ENCODE measurements around the gene C11orf68.

The C11orf68 gene

GRCh38 chr11:65885808-65886536 is 32.9 kb downstream of the C11orf68 start:
- H3K4me3 Mint-ChIP-seq: peak overlapping the region; percentile 99
- DNase-seq (ENCODE audit: low spot score): no peak
- H3K27ac Mint-ChIP-seq: peak overlapping the region; percentile 91
- peaks cover 41% of the 10 kb centered on the region for H3K36me3 Mint-ChIP-seq (ENCODE audit: low read depth)
- no peaks in the 10 kb centered on the region for H3K27me3 Mint-ChIP-seq (ENCODE audit: low read depth)
- H3K4me1 Mint-ChIP-seq (ENCODE audit: low read depth): peaks cover 39% of the 10 kb centered on the region
- H3K9me3 Mint-ChIP-seq: no peaks in the 10 kb centered on the region

DNA sequence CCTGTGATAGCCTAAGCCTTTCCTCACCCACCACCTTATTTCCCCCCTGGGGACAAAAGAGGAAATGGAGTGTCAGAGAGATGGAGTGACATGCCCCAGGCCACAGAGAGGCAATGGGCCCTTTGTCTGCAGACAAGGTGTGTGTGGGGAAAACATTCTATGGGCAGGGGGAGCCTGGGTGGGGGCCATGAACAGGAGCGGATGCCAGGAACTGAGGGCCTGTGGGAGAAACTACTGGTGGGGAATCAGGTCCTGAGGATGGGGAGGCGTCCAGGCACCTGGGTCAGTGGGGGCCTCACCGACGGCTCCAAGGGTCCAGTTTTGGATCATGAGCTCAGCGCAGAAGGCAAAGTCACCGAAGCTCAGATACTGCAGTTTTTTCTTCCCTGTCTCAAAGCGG is 33.6 kb downstream of the C11orf68 start:
- no peaks in the 10 kb centered on the region for H3K9me3 Mint-ChIP-seq
- DNase-seq (ENCODE audit: low spot score): no peak
- H3K27ac Mint-ChIP-seq: peak overlapping the region; percentile 15
- H3K36me3 Mint-ChIP-seq (ENCODE audit: low read depth): peaks cover 41% of the 10 kb centered on the region
- H3K4me3 Mint-ChIP-seq: no peak overlapping the region
- H3K27me3 Mint-ChIP-seq (ENCODE audit: low read depth): no peaks in the 10 kb centered on the region
- peaks cover 44% of the 10 kb centered on the region for H3K4me1 Mint-ChIP-seq (ENCODE audit: low read depth)

- peak; percentile 80 for DNase-seq (ENCODE audit: low spot score)
- Mint-ChIP-seq H3K27ac (peak overlapping the region; percentile 57), H3K36me3 (ENCODE audit: low read depth) (peaks cover 41% of the 10 kb centered on the region), H3K27me3 (ENCODE audit: low read depth) (no peaks in the 10 kb centered on the region), H3K4me3 (peak overlapping the region; percentile 42), H3K4me1 (ENCODE audit: low read depth) (peaks cover 43% of the 10 kb centered on the region), H3K9me3 (no peaks in the 10 kb centered on the region)
Observed at GRCh38 chr11:65884716-65885092, 34.2 kb downstream of the C11orf68 start.

DNA sequence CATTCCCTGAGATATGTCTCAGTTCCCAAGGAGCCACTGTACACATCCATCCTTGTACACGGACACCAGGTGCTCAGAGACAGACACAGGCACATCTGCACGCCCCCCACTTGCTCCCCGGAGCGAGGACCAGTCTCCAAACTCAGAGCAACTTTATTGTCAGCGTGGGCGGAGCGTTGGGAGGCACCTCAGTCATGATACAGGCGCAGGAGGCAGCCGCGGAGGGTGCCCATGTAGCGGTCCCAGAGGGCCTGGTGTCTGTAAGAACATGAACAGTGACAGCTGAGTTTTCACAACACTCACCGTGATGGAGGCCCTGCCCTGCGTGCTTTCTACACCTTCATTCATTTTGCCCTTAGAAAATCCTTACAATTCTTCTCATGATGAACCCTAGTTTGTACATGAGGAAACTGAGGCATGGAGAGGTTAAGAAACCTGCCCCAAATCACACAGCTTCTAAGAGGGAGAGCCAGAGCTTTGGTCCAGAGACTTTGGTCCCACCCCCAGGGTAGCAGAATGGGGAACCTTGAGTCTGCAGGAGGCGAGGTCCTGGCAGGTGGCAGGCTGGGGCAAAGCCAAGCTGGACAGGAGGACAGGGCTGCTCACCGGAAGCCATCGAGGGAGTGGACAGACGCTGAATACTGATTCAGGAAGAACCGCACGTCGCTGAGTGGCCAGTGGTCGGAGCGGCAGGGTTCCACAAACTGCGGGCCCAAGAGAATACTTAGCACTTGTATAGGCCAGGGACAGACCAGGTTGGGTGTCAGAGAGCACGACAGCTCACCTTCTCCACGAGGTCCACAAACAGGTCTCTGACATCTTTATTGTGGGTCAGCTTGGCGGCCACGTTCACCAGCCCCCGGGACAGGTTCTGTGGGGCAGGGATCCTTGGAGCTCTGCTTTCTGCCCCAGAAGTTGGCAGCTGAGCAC is 34.8 kb downstream of the C11orf68 start:
- Mint-ChIP-seq H3K4me1 (ENCODE audit: low read depth) (peaks cover 43% of the 10 kb centered on the region), H3K4me3 (peak overlapping the region; percentile 42), H3K36me3 (ENCODE audit: low read depth) (peaks cover 41% of the 10 kb centered on the region), H3K9me3 (no peaks in the 10 kb centered on the region), H3K27me3 (ENCODE audit: low read depth) (no peaks in the 10 kb centered on the region), H3K27ac (peak overlapping the region; percentile 57)
- no peak for DNase-seq (ENCODE audit: low spot score)

DNA sequence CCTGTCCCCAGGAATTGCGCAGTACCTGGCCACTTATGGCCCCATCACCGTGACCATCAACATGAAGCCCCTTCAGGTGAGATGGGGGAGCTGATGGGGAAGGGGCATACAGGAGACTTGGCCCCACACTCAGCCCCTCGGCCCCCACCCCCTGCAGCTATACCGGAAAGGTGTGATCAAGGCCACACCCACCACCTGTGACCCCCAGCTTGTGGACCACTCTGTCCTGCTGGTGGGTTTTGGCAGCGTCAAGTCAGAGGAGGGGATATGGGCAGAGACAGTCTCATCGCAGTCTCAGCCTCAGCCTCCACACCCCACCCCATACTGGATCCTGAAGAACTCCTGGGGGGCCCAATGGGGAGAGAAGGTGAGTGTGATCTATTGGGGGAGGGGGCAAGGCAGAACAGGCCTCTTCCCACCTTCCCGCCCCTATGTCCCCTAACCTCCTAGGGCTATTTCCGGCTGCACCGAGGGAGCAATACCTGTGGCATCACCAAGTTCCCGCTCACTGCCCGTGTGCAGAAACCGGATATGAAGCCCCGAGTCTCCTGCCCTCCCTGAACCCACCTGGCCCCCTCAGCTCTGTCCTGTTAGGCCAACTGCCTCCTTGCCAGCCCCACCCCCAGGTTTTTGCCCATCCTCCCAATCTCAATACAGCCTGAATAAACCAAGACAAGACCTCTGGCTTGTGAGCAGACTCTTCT is 35.7 kb downstream of the C11orf68 start:
- H3K27me3 Mint-ChIP-seq (ENCODE audit: low read depth): no peaks in the 10 kb centered on the region
- H3K4me1 Mint-ChIP-seq (ENCODE audit: low read depth): peaks cover 40% of the 10 kb centered on the region
- H3K4me3 Mint-ChIP-seq: no peak overlapping the region
- DNase-seq (ENCODE audit: low spot score): no peak
- H3K9me3 Mint-ChIP-seq: no peaks in the 10 kb centered on the region
- peaks cover 40% of the 10 kb centered on the region for H3K36me3 Mint-ChIP-seq (ENCODE audit: low read depth)
- no peak overlapping the region for H3K27ac Mint-ChIP-seq

GRCh38 chr11:65882120-65883057 is 36.5 kb downstream of the C11orf68 start:
- H3K4me3 Mint-ChIP-seq: no peak overlapping the region
- peaks cover 40% of the 10 kb centered on the region for H3K4me1 Mint-ChIP-seq (ENCODE audit: low read depth)
- DNase-seq (ENCODE audit: low spot score): no peak
- peaks cover 37% of the 10 kb centered on the region for H3K36me3 Mint-ChIP-seq (ENCODE audit: low read depth)
- H3K27ac Mint-ChIP-seq: no peak overlapping the region
- H3K9me3 Mint-ChIP-seq: no peaks in the 10 kb centered on the region
- H3K27me3 Mint-ChIP-seq (ENCODE audit: low read depth): no peaks in the 10 kb centered on the region

GRCh38 chr11:65880844-65881421 is 37.9 kb downstream of the C11orf68 start:
- no peaks in the 10 kb centered on the region for H3K9me3 Mint-ChIP-seq
- H3K4me3 Mint-ChIP-seq: peak overlapping the region; percentile 49
- H3K27me3 Mint-ChIP-seq (ENCODE audit: low read depth): no peaks in the 10 kb centered on the region
- peaks cover 26% of the 10 kb centered on the region for H3K36me3 Mint-ChIP-seq (ENCODE audit: low read depth)
- peak overlapping the region; percentile 76 for H3K27ac Mint-ChIP-seq
- H3K4me1 Mint-ChIP-seq (ENCODE audit: low read depth): peaks cover 33% of the 10 kb centered on the region
- no peak for DNase-seq (ENCODE audit: low spot score)

GRCh38 chr11:65880027-65880426 is 38.8 kb downstream of the C11orf68 start:
- Mint-ChIP-seq H3K27ac (peak overlapping the region; percentile 69), H3K9me3 (no peaks in the 10 kb centered on the region), H3K27me3 (ENCODE audit: low read depth) (no peaks in the 10 kb centered on the region), H3K4me3 (peak overlapping the region; percentile 71), H3K36me3 (ENCODE audit: low read depth) (peaks cover 20% of the 10 kb centered on the region), H3K4me1 (ENCODE audit: low read depth) (peaks cover 30% of the 10 kb centered on the region)
- DNase-seq (ENCODE audit: low spot score): no peak

- peaks cover 28% of the 10 kb centered on the region for H3K4me1 Mint-ChIP-seq (ENCODE audit: low read depth)
- H3K36me3 Mint-ChIP-seq (ENCODE audit: low read depth): peaks cover 16% of the 10 kb centered on the region
- no peaks in the 10 kb centered on the region for H3K9me3 Mint-ChIP-seq
- no peaks in the 10 kb centered on the region for H3K27me3 Mint-ChIP-seq (ENCODE audit: low read depth)
- DNase-seq (ENCODE audit: low spot score): no peak
- H3K4me3 Mint-ChIP-seq: peak within 1 kb of the TSS; percentile 71
- peak within 1 kb of the TSS; percentile 76 for H3K27ac Mint-ChIP-seq
Observed at GRCh38 chr11:65879617-65880016, 39.2 kb downstream of the C11orf68 start, which contains the start of gene CTSW. TSS of gene CTSW (plus strand) at chr11:65879837. CDS start at chr11:65879855, 18 bp downstream.

DNA sequence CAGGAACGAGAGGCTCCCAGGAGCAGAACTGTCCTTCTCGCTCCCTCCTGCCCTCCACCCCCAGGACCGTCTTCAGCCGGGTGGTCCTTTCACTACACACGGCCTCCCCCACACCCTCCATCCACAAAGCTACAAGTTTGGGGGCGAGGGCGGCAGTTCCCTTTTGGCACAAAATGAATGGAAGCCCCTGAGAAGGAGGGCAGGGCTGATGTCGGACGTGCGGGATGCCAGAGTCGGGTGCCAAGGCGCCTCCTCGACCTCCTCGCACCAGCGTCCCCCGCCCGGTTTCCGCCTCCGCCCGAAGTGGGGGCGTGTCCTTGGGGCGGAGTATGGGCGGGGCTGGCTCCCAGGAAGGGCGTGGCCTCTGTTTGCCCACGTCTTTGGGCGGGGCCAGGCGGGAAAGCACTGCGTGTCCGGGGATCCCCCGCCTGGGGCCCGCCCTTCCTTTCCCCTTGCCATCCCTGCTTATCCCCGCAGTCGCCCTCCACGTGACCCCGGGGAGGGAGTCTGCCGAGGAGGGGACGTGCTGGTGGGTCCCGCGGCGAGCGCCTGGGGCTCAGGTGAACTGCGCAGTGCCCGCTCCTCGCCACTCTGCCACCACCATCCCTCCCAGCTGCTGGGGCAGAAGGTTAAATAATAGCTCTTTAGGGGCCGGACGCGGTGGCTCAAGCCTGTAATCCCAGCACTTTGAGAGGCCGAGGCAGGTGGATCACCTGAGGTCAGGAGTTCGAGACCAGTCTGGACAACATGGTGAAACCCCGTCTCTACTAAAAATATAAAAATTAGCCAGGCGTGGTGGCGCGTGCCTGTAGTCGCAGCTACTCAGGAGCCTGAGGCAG is 45.3 kb downstream of the C11orf68 start:
- Mint-ChIP-seq H3K36me3 (ENCODE audit: low read depth) (no peaks in the 10 kb centered on the region), H3K9me3 (no peaks in the 10 kb centered on the region), H3K4me3 (peak overlapping the region; percentile 92), H3K27me3 (ENCODE audit: low read depth) (peaks cover 3% of the 10 kb centered on the region), H3K27ac (peak overlapping the region; percentile 89), H3K4me1 (ENCODE audit: low read depth) (peaks cover 19% of the 10 kb centered on the region)
- peak; percentile 94 for DNase-seq (ENCODE audit: low spot score)

DNA sequence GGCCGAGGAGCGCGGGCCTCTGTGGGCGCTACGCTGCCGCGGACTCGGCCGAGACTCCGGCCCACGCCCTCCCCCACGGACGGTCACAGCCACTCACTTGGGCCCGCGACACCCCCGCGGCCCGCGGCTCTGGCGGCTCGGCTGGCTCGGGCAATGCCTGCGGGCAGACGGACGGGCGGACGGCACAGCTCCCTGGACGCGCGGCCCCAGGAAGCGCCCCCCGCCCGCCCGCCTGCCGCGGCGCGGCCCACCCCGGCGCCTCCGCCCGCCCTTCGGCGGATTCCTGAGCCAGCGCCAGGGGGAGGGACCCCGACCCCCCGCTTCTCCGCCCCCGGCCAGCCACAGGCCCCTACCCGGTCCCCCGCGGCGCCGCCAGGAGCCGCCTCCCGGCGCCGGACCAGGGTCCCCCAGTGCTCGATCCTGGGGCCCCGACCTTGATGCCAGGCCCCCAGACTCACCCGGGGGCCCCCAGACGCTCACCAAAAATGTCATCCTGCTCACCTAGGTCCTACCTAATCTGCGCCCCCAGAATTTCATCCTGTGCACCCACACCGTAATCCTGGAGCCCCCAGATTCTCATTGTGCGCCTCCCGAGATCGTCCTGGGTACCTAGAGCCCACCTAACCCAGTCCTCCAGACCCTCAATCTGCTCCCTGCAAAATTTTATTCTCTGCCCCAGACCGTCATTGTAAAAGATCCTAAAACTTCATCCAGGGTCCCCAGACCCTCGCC is 46.1 kb downstream of the C11orf68 start, which contains the start of gene EFEMP2:
Gene EFEMP2 (minus strand): TSS at position 215 of the 732 bp plus-strand sequence. CDS start 446 bp downstream, outside the sequence.
- peak within 1 kb of the TSS; percentile 92 for H3K4me3 Mint-ChIP-seq
- H3K27me3 Mint-ChIP-seq (ENCODE audit: low read depth): peaks cover 3% of the 10 kb centered on the region
- H3K9me3 Mint-ChIP-seq: no peaks in the 10 kb centered on the region
- peaks cover 19% of the 10 kb centered on the region for H3K4me1 Mint-ChIP-seq (ENCODE audit: low read depth)
- no peak for DNase-seq (ENCODE audit: low spot score)
- no peaks in the 10 kb centered on the region for H3K36me3 Mint-ChIP-seq (ENCODE audit: low read depth)
- H3K27ac Mint-ChIP-seq: peak within 1 kb of the TSS; percentile 89

Measured in T-helper 2 cell treated with Interferon-gamma antibody and Interleukin-4, amounts not matched to agents 5 μg/mL and 100 μg/mL, for 36 hours (primary cell).